HepG2 (cell line): ENCODE measurements around the gene ZBTB20. TPM values are rescaled to one million over a fixed set of nuclear protein-coding genes. Genes with fewer than 3 reads are reported as not detected.

Source experiments
- ATAC-seq: fragments of 200-7000 bp; cut with Tn5 transposase; 3 replicates; pipeline ENCODE4 v1.9.1; 2020; ENCODE audit warnings: mild to moderate bottlenecking, moderate library complexity
- BruUV-seq: library from RNA; stranded (reverse); fragments of 400-500 nt; replicated peaks from 2 replicates; lab custom pipeline; 2021; lab: Mats Ljungman, UMichigan
- CTCF ChIA-PET: fragments of 300-600 bp; formaldehyde crosslinking; extraction: SDS; loops from one replicate; lab custom pipeline; 2021; ENCODE audit warnings: low total read pairs, inconsistent platforms, low intra/inter-chr PET ratio; lab: Yijun Ruan, JAX
- POLR2A ChIA-PET: fragments of 350-600 bp; sonication (Branson Sonifier 250); formaldehyde crosslinking; loops from one replicate; lab custom pipeline; 2020; ENCODE audit warnings: antibody characterized with exemption, inconsistent platforms; lab: Yijun Ruan, JAX
- DNase-seq: peaks from one replicate; pipeline ENCODE4 v3.0.0-alpha.2; 2015; ENCODE audit warnings: low spot score
- FAIRE-seq: peaks from 3 replicates; lab custom pipeline; 2011; peaks lifted over from hg19 to GRCh38; lab: Jason Lieb, UNC
- H2AFZ ChIP-seq: one replicate; pipeline ENCODE4 v1.6.1; 2011; ENCODE audit warnings: low read length, inconsistent platforms
- H3K27ac ChIP-seq: fragments of 300-600 bp; 3 replicates; pipeline ENCODE4 v1.8.0; 2011; ENCODE audit warnings: mixed run types, mild to moderate bottlenecking, mixed read lengths, low read length, inconsistent platforms; ENCODE audit not compliant: insufficient read depth; ENCODE audit errors: extremely low read length
- H3K27me3 ChIP-seq, 2 experiments: fragments of 200-600 bp in 1 of 2; 2 replicates in 1 of 2; 3 replicates in 1 of 2; pipeline versions ENCODE4 v1.6.0 to v1.8.0; 2011; ENCODE audit warnings: low read length in 2 of 2, mild to moderate bottlenecking in 2 of 2, moderate library complexity in 2 of 2, inconsistent platforms in 1 of 2; ENCODE audit not compliant: insufficient read depth in 2 of 2, control insufficient read depth in 1 of 2
- H3K36me3 ChIP-seq, 2 experiments: fragments of 200-600 bp in 1 of 2; replicated peaks in 1 of 2; 2 replicates in 1 of 2; 3 replicates in 1 of 2; pipeline versions ENCODE4 v1.5.1 to v1.8.0; 2011; ENCODE audit warnings: low read length in 2 of 2, inconsistent platforms in 1 of 2; ENCODE audit not compliant: insufficient read depth in 2 of 2, control insufficient read depth in 1 of 2
- H3K4me1 ChIP-seq: 2 replicates; pipeline ENCODE4 v1.5.1; 2012; ENCODE audit warnings: low read length, inconsistent platforms; ENCODE audit not compliant: insufficient read depth
- H3K4me2 ChIP-seq: 2 replicates; pipeline ENCODE4 v1.6.0; 2011; ENCODE audit warnings: low read depth, low read length, inconsistent platforms
- H3K4me3 ChIP-seq, 3 experiments: fragments of 200-600 bp in 1 of 3; sonication (generic), shearing (Covaris generic) in 1 of 3; replicated peaks in 1 of 3; 2 replicates each; pipeline ENCODE4 v1.5.1; 2011 to 2016; ENCODE audit warnings: low read length in 3 of 3, inconsistent platforms in 2 of 3, low read depth in 2 of 3, mild to moderate bottlenecking in 2 of 3, control low read depth in 1 of 3, mixed read lengths in 1 of 3; ENCODE audit not compliant: insufficient read depth in 1 of 3
- H3K79me2 ChIP-seq: one replicate; pipeline ENCODE4 v1.6.1; 2011; ENCODE audit warnings: low read length, inconsistent platforms; ENCODE audit not compliant: insufficient read depth
- H3K9ac ChIP-seq: 2 replicates; pipeline ENCODE4 v1.6.0; 2011; ENCODE audit warnings: mild to moderate bottlenecking, low read depth, low read length, inconsistent platforms; ENCODE audit not compliant: insufficient read depth
- H3K9me3 ChIP-seq: 2 replicates; pipeline ENCODE4 v1.5.1; 2012; ENCODE audit warnings: mild to moderate bottlenecking, low read length
- H4K20me1 ChIP-seq: 2 replicates; pipeline ENCODE4 v1.6.0; 2011; ENCODE audit warnings: inconsistent platforms, mild to moderate bottlenecking, low read length, moderate library complexity; ENCODE audit not compliant: insufficient read depth
- ARID4A ChIP-seq: sonication (generic); formaldehyde crosslinking; IDR thresholded peaks from 2 replicates; pipeline ENCODE4 v1.5.0; 2020; ENCODE audit warnings: mild to moderate bottlenecking, missing genetic modification reagents, borderline replicate concordance
- IRF9 ChIP-seq: sonication (generic); formaldehyde crosslinking; IDR thresholded peaks from 2 replicates; pipeline ENCODE4 v1.8.0; 2022; ENCODE audit warnings: missing genetic modification reagents, mild to moderate bottlenecking, borderline replicate concordance
- KLF12 ChIP-seq: sonication (generic); formaldehyde crosslinking; IDR thresholded peaks from 2 replicates; pipeline ENCODE4 v1.4.0; 2020; ENCODE audit warnings: missing genetic modification reagents, borderline replicate concordance
- LRRFIP1 ChIP-seq: sonication (generic); formaldehyde crosslinking; conservative IDR thresholded peaks from 2 replicates; pipeline ENCODE4 v1.4.0; 2020; ENCODE audit warnings: missing genetic modification reagents
- PBX2 ChIP-seq: IDR thresholded peaks from 2 replicates; pipeline ENCODE4 v1.6.1; 2016; ENCODE audit warnings: control low read depth
- RAD51 ChIP-seq: fragments of 450-650 bp; IDR thresholded peaks from 2 replicates; pipeline ENCODE4 v1.6.1; 2016; ENCODE audit warnings: borderline replicate concordance
- ZNF329 ChIP-seq: sonication (generic); formaldehyde crosslinking; IDR thresholded peaks from 2 replicates; pipeline ENCODE4 v1.9.0; 2021; ENCODE audit warnings: low read depth, mild to moderate bottlenecking, missing genetic modification reagents
- ZNF766 ChIP-seq: sonication (generic); formaldehyde crosslinking; IDR thresholded peaks from 2 replicates; pipeline ENCODE4 v1.5.0; 2020; ENCODE audit warnings: missing genetic modification reagents, borderline replicate concordance
- ZSCAN30 ChIP-seq: sonication (generic); formaldehyde crosslinking; IDR thresholded peaks from 2 replicates; pipeline ENCODE4 v1.5.0; 2020; ENCODE audit warnings: mild to moderate bottlenecking, missing genetic modification reagents
- WGBS: methylation state at CpG from one replicate; pipeline ENCODE4 v1.1.6; 2017; ENCODE audit warnings: low lambda C conversion rate; 5-methylcytosine and 5-hydroxymethylcytosine counted together
- in situ Hi-C: cut with HindIII; loops from 2 replicates; pipeline ENCODE4 v1.10.0; 2017; ENCODE audit warnings: low pct_unique_long_range_greater_than_20kb; ENCODE audit not compliant: extremely low pct_ligation_motif_present
- intact Hi-C: fragments of 100-400 bp; cut with micrococcal nuclease; formaldehyde crosslinking; loops from one replicate; pipeline ENCODE4 v1.10.0; 2022; ENCODE audit not compliant: unreplicated experiment
- polyA plus RNA-seq, 8 experiments: library from polyadenylated mRNA; depleted of rRNA in 3 of 8; stranded (reverse) in 7 of 8; unstranded in 1 of 8; fragments of >200 nt; fragmentation: Illumina TruSeq in 4 of 8; extraction: Trizol in 4 of 8; gene quantifications; 2 replicates each; pipeline versions ENCODE4 v1.2.1 to v1.2.3, GENCODE V29; 2011 to 2016; ENCODE audit warnings: low read depth in 4 of 8, missing spikeins in 1 of 8, mixed read lengths in 1 of 8; ENCODE audit not compliant: insufficient read depth in 1 of 8
- total RNA-seq, 5 experiments: library from RNA; depleted of rRNA; stranded (reverse); fragments of >200 nt; fragmentation: Illumina TruSeq; extraction: Trizol; gene quantifications; 2 replicates each; pipeline ENCODE4 v1.2.3, GENCODE V29; 2016; ENCODE audit warnings: low read depth in 1 of 5

Gene ZBTB20
- total and polyA plus RNA-seq, 2 of the 13 experiments (the other 11 are each of a cell fraction or from before 2014, with no cell fraction given) = 1.9 to 8.8 TPM

DNA sequence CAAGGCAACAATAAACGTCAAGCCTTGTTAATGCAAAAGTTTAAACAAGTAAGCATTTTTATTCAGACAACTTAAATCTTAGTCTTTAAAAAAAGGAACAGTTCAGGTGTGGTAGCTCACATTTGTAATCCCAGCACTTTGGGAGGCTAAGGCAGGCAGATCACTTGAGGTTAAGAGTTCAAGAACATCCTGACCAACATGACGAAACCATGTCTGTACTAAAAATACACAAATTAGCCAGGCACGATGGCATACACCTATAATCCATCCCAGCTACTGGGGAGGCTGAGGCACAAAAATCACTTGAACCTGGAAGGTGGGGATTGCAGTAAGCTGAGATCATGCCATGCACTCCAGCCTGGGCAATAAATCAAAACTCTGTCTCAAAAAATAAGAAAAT lies 19.9 kb downstream of the ZBTB20 start:
- Histone ChIP-seq H3K36me3 (no peaks in the 10 kb centered on the region), H4K20me1 (no peaks in the 10 kb centered on the region), H3K27me3 (no peaks in the 10 kb centered on the region), H3K27ac (no peak overlapping the region), H3K9me3 (no peaks in the 10 kb centered on the region), H3K4me3 (no peak overlapping the region), H2AFZ (no peak overlapping the region), H3K4me1 (no peaks in the 10 kb centered on the region), H3K4me2 (no peak overlapping the region), H3K79me2 (no peaks in the 10 kb centered on the region), H3K9ac (no peak overlapping the region)
- no TSS peak for BruUV-seq
- CTCF ChIA-PET = no interaction called here
- in situ Hi-C loops (no loop called here), intact Hi-C loops (no loop called here)
- DNase-seq = no peak
- WGBS = 31% methylated on average over 3 of the region's 3 CpGs
- TF ChIP-seq RAD51 (no peak), LRRFIP1 (CRISPR knock-in tag) (no peak)
- FAIRE-seq = no peak
- ATAC-seq = no peak
- POLR2A ChIA-PET = no interaction called here

DNA sequence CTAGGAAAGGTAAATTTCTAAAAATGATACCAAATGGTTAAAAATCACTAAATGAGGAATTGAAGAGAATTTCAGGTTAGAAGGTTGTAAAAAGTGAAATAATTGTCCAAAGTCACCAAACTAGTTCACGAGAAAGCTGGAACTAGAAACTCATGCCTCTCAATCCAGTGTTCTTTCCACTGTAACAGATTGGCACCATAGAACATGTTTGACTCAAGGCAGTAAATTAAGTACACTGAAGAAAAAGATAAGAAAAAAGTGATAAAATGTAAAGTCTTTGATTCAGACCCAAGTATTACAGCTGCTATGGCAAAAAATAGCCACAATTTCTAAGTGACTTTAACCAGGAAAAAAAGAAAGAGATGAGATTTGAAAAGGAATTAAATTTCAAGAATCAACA lies 26.5 kb downstream of the ZBTB20 start:
- no TSS peak for BruUV-seq
- TF ChIP-seq IRF9 (no peak), ZSCAN30 (CRISPR knock-in tag) (no peak), PBX2 (no peak), ARID4A (CRISPR knock-in tag) (no peak), ZNF766 (CRISPR knock-in tag) (no peak), ZNF329 (no peak), KLF12 (CRISPR knock-in tag) (no peak)

More for the DNA sequence above, 26.5 kb downstream of the ZBTB20 start:
- H4K20me1 ChIP-seq = no peaks in the 10 kb centered on the region
- no peak overlapping the region for H3K9ac ChIP-seq
- H2AFZ ChIP-seq = no peak overlapping the region
- intact Hi-C loops (no loop called here), in situ Hi-C loops (no loop called here)
- no peaks in the 10 kb centered on the region for H3K36me3 ChIP-seq
- H3K79me2 ChIP-seq = no peaks in the 10 kb centered on the region
- 83% methylated on average over 1 of the region's 1 CpG for WGBS
- no peaks in the 10 kb centered on the region for H3K4me1 ChIP-seq
- FAIRE-seq = no peak
- CTCF ChIA-PET = no interaction called here
- DNase-seq = no peak
- no peak overlapping the region for H3K4me3 ChIP-seq
- H3K27ac ChIP-seq = no peak overlapping the region
- H3K9me3 ChIP-seq = no peaks in the 10 kb centered on the region
- ATAC-seq = no peak
- H3K27me3 ChIP-seq = no peaks in the 10 kb centered on the region
- POLR2A ChIA-PET = no interaction called here
- H3K4me2 ChIP-seq = no peak overlapping the region
